A549 treated with GW870086 at 1 μM for 4 hours (cell line): Measurements from ENCODE around the gene ABI3BP. TPM values are rescaled to one million over a fixed set of nuclear protein-coding genes. Genes with fewer than 3 reads are reported as not detected.

Experiments
- total RNA-seq: library from RNA; stranded (reverse); fragments of 200-300 nt; extraction: Qiagen RNA extraction; gene quantifications from 5 replicates; pipeline ENCODE4 v1.2.3, GENCODE V29; 2022; ENCODE audit warnings: low read depth

The ABI3BP gene
- 0.91 to 2.3 TPM (median 1.6 TPM) in 5 replicates for total RNA-seq

DNA sequence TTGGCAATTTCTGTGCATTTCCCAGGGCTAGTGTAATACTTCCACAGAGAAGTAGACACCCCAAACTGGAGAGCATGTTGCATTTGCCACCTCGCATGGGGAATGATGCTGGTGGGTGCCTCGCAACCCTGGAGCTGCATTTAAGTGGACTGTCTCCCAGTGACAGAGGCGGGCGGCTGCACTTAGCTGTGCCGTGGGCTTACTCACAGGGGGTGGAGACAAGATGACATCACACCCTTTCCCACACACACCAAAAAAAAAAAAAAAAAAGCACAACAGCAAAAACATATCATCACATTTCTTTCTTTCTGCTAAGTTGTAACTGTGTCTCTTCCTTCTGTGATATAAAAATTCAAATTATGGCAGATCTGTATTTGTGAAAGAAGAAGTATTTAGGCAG lies at the start of gene ABI3BP:
Gene ABI3BP (minus strand): TSS at position 113 of the 400 bp plus-strand sequence. CDS start 37 bp downstream, at position 76.

GRCh38 chr3:100708989-100709841 lies 284.0 kb downstream of the ABI3BP start, which contains the start of gene TFG:
Gene TFG, plus strand, starts transcription at chr3:100709494. Its CDS starts 4,192 bp downstream, at chr3:100713686.

